Measurements from ENCODE around the gene ATP5PO.

- TF ChIP-seq CTCF (IDR thresholded peaks at IDR 0.05; ENCODE audit: low read depth, low read length) (no peak), EZH2phosphoT487 (IDR thresholded peaks at IDR 0.05; ENCODE audit: low read depth) (no peak)
These were observed 26.8 kb upstream of the ATP5PO start for GRCh38 chr21:33942426-33942825.
